Suppressor macrophage treated with lipopolysaccharide for 1 hour (primary cell): ENCODE measurements around the gene DUSP2.
"Not testable (repeated sequence)": the region's sequence is repeated elsewhere in the genome, so short reads cannot be mapped to it uniquely, and the experiment has no call there.

Experiments
- DNase-seq, 3 donors: peaks; one replicate each; pipeline ENCODE4 v3.0.0-alpha.2; 2020 to 2022

Gene DUSP2

DNA sequence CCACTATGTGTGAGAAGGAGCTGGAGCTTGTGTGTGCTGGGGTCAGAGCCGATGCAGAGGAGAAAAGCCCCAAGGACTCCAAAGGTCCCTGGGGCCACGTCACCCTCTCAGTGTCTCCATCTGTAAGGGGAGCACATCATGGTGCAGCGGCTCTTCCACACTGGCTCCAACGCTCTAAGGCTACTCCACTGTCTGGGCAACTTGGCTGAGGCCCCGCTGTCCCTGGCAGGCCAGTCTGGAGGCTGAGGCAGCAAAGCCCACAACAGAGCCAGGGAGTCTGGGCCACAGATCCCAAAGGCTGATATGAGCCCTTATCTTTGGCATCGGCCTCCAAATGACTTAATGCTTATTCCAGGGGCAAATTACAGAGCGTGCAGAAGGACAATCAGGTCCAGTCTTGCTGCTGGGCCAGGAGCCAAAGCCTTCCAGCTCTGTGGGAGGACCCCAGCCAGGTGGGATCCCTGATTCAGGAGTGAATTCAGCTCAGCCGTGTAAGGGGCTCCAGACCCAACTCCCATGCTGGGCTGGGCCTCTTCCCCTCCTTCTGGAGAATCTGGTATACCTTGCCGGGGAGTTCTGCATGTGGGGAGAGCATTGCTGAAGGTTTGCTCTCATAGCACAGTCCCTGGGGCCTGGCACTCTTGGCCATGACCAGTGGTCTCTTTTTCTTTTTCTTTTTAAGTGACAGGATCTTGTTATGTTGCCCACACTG lies 1.8 kb upstream of the DUSP2 start:
- no peak for DNase-seq

DNA sequence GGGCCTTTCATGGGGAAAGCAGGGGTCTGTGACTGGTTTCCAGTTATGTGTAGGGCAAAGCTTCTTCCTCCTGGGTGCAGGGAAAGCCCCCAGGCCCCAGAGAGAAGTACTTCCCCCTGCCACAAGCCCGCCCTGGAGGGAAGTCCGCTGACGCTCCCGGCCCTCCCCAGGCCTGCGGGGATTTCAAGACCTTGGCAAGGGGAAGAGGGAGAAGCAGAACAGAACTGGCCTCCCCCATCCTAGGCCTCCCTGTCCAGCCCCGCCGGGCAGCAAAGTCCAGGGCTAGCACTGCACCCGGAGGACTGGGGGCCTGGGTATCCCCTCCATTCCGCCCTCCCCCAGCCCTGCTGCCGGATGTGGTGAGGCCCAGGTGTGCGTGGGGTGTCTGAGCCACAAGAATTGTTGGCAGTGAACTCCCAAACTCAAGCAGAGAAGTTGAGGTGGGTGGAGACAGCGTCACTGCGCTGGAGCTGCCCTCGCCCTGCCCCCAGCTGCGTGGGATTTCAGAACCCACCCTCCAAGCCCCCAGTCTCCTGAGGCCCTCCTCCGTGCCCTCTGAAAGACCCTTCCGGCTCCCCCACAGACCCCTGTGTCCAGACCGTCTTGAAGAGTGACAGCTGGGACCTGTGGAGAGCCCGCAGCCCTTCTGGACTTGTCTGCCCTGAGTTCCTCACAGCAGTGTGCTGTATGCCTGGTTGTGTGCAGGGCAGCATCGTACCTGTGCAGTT lies 1.1 kb upstream of the DUSP2 start:
- peak; percentile 97 to 99 (median 99) for DNase-seq

DNA sequence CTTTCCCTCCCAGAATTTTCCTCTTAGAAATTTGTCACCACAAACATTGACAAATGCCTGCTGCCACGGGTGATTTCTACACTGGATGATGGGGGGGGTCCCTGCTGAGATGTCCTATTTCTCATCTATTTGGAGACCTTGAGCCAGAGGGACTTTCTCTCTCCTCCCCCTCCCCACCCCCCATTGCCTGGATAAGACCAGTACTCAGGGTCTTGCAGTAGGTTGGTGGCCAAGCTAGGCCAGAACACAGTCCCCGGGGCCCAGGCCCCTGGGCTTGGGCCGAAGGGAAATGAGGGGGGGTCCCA lies 560 bp upstream of the DUSP2 start:
- peak; percentile 89 to 94 (median 90) for DNase-seq

DNA sequence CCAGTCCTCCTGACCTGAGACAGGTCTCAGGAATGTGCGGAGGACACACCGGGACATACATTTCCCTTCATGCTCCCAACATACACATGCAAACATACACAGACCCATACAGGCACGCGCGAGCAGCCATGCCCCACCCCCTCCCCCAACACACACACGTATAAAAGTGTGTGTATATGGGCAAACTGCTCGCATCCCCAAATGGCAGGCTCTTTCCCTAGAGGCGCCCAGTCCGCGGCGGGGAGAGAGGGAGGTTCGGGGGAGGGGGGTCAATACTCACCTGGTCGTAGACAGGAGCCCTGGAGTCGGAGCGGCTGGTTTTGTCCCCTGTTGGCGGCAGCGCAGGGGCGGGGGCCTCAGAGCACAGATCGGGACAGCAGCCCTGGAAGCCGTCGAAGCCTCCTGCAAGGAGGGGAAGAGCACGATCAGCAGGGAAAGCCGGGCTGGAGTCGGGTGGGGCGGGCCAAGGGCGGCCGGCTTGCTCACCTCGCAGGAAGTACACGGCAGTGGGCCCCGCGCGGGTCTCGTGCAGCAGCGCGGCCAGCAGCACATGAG lies 682 bp downstream of the DUSP2 start:
- no peak for DNase-seq

DNA sequence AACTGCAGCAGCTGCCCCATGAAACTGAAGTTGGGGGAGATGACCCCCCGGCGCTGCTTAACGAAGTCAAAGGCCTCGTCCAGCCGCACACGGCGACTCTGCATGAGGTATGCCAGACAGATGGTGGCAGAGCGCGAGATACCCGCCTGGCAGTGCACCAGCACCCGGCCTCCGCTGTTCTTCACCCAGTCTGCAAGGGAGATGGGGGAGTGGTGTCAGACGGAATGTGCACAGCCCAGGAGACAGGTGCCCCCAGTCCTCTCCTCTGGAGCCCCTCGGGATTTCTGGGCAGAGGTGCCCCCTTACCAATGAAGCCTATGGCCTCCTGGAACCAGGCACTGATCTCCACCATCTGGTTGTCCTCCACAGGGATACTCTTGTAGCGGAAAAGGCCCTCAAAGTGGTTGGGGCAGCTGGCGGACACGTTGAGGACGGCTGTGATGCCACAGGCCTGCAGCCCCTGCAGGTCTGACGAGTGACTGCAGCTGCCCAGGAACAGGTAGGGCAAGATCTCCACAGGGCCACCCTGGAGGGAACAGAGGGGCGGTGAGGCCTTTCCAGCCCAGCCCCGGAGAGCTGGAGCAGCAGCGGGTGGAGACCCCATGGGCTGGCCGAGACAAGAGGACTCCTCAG lies 1.3 kb downstream of the DUSP2 start:
- DNase-seq, result no peak

DNA sequence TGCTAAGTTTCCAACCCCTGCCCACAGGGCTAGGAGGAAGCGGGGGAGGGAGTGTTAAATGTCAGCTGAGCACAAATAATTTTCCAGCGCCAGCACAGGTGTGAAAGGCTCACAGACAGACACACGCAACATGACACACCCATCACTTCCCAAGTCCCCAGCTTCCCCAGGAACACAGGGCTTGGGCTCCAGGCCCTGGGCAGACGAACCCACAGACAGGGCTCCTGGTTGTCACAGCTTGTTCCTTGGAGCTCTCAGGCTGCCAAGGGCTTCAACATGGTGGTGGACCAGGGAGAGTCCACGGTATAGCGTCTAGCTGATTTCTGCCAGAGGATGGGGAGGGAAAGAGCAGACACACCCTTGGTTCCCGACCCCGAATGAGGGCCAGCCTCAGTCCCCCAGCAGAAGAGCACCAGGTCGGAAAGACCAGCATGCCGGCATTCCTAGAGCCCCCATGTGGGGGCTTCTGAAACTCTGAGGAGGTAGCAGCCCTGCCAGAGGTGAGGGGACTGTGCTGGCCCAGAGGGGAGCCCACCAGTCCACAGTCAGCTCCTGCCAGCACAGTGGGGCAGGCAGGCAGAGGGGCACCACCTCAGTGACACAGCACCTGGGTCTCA lies 1.9 kb downstream of the DUSP2 start:
- DNase-seq, result no peak

DNA sequence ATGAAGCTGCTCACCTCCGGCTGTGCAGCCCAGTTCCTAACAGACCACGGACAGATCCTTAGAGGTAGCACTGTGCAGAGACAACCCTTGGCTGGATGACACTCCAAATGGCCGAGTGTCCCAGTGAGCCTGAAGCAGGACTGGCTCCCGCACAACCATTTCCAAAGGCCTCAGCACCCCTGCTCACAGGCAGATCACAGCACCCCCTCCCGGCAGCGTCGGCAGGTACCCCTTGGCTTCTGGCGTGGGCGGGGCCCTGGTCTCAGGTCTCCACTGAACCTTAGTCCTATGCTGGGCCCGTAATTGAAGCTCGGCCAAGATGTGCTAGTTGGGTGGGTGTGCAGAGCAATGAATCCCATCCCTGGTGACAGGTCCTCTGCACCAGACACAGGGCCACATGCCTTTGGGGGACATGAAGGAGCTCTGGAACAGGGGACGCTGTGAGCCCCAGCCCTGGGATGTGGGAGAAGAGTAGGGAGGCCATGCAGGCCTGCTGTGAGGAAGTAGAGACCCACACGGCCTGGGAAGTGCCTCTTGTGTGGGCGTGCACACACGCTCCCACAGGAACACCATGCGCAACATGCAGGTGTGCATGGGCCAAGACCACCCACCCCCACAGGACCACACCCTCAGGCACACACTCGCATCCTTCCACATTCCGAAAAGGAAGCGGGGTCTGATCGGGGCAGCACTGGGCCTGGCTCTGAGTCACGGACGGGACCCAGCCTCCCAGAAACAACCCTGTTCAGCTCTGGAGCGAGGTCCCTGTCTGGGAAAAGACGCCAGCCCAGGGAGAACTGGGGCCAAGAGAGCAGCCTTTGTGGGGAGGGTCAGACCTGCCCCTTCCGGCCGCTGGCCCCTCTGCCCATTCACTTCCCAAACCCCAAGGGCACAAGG lies 2.8 kb downstream of the DUSP2 start:
- DNase-seq, result peak in 2 of 3 donors; percentile 49 to 61

DNA sequence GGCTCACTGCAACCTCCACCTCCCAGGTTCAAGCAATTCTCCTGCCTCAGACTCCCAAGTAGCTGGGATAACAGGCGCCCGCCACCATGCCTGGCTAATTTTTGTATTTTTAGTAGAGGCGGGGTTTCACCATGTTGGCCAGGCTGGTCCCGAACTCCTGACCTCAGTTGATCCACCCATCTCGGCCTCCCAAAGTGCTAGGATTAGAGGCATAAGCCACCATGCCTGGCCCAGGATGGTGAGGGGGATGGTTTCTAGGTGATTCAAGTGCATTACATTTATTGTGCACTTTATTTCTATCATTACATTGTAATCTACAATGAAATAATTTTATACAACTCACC lies 3.6 kb downstream of the DUSP2 start:
- not testable (repeated sequence) for DNase-seq

DNA sequence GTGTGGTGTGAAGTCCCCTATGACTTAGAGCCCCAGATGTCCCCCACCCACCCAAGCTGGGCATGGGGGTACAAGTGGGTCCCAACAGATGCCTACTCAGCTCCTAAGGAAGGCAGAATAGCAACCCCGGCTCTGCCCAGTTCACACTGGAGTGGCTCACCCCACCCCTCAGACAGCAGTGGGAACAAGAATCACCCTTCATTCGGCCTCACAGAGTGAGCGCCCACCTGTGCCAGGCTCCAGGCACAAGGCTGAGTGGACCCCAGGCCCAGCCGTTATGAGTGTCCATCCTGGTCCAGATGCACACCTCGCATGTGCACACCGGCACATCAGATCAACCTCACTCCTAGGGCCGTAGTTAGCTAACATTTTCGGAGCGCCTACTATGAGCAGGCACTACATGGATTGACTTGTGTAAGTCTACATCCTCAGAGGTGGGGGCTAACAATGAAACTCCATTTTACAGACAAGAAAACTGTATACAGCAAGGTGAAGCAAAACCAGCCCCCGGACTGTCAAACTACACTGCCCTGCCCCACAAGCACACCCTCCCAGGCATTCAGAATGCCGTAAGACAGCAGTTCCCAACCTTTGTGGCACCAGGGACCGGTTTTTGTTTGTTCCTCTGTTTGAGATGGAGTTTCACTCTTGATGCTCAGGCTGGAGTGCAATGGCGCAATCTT lies 4.2 kb downstream of the DUSP2 start:
- DNase-seq, result peak in 1 of 3 donors; percentile 32

DNA sequence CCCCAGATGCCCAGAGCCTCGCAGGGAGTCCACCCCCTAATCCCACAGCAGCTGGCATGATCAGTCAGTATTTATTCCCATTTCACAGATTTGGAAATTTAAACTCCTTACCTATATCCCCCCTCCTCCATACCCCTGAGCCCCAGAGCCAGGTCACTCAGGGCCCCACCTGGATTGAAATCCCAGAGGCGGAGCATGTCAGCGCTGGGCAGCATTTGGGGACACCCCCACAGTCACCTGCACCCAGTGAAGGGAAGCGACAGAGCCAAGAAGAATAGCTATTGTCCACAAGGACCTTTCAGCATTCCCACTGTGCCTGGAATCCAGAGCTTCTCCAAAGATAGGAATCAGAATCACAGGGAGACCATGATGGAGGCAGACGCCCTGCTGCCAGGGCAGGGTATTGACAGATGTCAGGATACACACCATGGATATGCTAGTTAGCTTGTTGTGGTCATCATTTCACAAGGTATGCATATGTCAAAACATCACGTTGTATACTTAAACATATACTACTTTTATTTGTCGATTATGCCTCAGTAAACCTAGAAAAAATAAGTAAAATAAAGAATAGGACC lies 6.0 kb downstream of the DUSP2 start:
- DNase-seq, result peak; percentile 14 to 30 (median 28)

DNA sequence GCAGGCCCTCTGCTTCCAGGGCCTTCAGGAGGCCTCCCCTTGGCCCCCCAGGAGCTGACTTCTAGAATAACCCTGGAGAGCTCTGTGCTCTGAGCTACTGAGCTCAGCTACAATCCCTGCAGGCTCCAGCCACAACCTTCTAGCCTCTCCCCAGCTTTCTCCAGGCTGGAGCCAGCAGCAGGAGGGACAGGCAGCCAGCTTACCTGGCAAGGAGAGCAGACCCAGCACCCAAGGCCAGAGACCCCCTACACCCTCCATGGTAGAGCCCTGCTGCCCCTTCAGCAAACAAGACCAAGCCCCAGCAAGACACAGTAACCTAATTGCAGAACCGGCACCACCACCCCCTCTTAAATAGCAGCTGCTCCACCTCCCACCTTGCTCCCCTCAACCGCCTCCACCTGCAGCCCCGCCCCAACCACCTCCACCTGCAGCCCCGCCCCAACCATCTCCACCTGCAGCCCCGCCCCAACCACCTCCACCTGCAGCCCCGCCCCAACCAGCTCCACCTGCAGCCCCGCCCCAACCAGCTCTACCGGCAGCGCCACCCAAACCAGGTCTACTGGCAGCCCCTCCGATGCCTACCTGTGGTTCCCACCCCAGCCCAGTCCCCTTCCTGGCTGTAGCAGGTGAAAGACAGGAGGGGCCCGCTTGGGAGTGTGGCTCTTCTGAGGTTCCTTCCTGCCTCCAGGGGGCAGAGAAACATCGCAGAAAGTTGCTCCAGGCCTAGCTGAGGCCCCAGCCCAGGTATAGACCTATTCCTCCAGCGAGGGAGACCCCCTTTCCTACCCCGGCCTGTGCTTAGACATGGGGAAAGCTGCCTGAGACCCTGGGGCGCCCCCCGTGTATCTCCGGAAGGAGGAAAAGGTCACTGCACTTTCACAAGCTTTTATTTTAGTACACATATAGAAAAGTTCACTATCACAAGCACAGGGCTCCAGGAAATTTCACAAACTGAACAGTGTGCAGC lies 6.8 kb downstream of the DUSP2 start, which contains the start of gene ASTL:
TSS of gene ASTL (minus strand) at position 324 of the 967 bp plus-strand sequence. CDS start at position 258, 66 bp downstream.
- peak; percentile 52 to 61 (median 60) for DNase-seq

DNA sequence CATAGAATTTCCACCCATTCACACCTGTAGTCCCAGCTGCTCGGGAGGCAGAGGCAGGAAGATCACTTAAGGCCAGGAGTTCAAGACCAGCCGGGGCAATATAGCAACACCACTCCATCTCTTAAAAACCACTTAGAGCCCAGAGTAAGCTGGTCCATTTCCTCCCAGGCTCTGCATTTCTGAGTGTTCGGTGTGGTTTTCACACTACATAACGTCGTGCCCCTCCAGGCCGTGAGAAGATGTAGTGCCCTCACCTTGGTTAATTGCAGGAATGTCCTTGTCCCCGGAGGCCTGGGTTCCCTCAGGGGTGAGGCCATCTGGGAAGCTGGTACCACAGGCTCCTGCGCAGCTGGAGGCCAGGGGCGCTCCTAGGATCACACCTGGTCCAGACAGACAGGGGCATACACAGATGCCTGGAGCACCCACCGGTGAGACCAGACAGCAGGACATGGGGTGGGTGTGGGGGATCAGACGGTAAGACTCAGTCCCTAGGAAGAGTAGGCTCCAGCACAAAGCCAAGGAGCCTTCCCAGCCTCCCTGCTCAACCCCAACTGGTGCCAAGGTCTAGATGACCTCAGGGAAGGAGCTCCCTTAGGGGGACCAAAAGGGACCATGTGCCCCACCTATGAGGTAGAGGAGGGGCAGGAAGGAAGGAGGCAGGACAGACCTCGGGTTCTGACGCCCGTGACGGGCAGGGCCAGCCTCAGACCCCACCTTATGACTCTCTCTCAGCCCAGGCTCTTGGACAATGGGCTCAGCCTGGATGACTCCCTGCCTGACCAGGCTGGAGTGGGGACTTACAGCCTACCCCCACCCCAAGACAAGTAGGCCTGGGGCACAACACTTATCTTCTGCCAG lies 7.7 kb downstream of the DUSP2 start:
- DNase-seq, result no peak

DNA sequence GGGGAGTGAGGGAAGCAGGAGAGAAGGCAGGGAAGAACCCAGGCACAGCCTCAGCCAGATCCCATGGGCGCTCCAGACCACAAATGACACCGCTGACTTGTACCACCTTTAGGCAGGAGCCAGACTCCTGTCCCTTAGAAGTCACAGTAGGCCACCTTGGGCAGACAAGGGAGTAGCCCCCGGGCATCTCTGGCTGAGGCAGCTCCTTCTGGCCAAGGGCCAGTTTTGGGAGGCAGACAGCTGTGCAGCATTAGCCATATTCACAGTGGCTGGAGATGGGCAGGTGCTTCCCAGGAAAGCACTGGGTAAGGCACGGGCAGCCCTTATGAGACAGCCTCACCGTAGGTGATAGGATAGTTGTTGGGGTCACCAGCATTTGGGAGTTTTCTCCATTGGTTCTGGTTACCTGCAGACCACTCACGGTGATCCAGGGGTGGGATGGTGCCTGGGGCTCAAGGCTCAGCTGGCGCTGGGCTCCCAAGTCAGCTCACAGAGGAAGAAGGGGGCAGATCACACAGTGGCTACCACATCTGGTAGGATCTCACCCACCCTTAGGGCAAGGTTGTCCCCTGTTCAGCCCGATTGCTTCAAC lies 9.0 kb downstream of the DUSP2 start:
- DNase-seq, result no peak

DNA sequence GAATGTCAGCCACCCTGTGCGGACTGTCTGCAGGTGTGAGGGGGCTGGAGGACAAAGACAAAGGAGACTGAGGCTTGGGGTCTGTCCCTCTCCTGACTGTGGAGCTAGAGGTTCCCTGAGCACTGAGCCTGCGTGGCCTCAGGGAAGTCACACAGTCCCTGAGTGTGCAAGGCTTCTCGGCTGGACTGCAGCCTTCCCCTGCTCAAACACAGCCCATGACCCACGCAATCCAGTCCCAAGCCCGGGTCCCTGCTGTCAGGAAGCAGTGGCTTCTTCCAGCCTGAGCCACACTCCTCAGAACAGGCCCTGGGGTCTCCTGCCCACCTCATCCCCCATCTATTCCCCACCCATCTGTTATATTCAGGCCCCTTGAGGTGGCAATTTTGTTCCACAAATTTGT lies 9.6 kb downstream of the DUSP2 start:
- DNase-seq, result no peak

DNA sequence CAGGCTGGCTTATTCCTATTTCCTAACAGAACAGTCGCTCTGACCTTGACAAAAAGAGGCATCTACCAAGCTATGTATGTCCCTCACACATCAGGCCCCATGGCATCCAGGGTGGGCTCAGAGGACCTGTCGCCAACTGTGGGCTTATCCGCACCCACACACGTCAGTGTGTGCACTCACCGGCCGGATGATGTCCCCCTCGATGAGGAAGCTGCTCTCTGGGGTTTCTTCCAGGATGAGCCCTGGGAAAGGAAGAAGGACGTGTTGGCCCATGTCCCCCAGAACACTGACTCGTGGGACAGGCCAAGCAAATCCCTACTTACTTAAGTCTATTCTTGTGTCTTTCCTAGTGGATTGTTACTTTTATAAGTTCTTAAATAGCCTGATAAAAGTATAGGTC lies 10.1 kb downstream of the DUSP2 start:
- no peak for DNase-seq

DNA sequence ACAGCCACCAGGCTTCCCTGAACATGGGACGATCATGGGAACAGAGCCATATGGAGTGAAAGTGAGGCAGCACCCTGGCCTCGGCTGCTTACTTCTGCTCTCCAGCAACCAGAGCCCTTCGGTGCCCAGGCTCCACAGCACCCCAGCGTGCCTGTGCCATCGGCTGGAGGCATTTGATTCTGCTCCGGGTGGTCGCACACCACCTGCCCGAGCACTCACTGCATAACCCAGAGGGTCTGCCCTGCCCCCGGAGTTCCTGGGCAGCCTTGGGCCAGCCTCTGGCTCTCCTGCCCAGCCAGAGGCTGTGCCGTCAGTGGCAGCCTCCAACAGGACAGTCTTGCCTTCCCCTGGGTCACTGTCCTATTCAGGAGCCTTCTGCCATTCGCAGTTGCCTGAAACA lies 10.8 kb downstream of the DUSP2 start:
- DNase-seq, result no peak

DNA sequence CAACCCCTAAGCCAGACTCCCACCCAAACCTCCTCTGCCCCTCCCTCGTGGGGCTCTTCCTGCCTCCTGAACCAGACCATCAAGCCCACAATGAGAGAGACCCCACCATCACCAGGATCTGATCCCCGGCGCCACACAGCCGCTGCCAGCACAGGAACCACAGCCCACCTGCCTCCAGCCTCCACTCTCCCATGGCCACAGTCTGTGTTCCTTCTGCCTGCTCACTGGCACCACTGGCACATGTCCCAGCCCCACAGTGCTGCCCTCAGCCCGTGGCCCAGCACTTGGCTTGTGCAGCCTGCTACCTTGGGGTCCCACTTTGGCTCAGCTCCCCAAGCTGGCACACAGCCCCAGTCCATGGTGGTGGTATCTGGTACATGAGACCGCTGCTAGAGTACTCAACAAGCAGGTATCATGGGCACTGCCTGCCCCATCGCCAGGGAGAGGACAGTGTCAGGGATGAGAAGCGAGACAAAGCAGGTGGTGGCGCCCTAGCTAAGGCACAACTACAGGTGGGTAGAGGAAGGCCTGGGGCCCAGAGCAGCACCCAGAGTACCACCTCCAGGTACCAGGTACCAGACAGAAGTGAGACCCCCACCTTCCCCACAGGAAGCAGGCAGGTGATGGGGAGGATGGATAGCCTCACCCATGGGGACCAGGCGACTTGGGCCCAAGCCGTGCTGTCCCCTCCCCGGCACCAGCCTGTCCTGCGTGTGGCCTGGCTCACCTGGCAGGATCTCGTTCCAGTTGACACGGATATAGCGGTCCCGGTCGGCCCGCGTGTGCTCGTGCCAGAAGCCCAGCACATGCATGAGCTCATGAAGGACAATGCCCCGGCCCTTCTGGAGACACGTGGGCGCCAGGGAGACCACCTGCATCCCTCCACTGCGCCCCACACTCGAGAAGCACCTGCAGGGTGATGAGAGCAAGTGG lies 13.2 kb downstream of the DUSP2 start:
- DNase-seq, result no peak
